HT-29 (cell line): ENCODE data around the gene DDRGK1. TPM values are rescaled to one million over a fixed set of nuclear protein-coding genes. Genes with fewer than 3 reads are reported as not detected.

ENCODE experiments used
- DNase-seq: peaks from one replicate; pipeline ENCODE4 v3.0.0-alpha.2; 2015; ENCODE audit warnings: low spot score
- total RNA-seq: library from RNA; depleted of rRNA; stranded (reverse); fragments of >200 nt; shearing (Covaris generic); gene quantifications from 2 replicates; pipeline ENCODE4 v1.2.3, GENCODE V29; 2014

DDRGK1 gene
- total RNA-seq, 1 experiment from 2014 or later = 55.5 TPM

DNA sequence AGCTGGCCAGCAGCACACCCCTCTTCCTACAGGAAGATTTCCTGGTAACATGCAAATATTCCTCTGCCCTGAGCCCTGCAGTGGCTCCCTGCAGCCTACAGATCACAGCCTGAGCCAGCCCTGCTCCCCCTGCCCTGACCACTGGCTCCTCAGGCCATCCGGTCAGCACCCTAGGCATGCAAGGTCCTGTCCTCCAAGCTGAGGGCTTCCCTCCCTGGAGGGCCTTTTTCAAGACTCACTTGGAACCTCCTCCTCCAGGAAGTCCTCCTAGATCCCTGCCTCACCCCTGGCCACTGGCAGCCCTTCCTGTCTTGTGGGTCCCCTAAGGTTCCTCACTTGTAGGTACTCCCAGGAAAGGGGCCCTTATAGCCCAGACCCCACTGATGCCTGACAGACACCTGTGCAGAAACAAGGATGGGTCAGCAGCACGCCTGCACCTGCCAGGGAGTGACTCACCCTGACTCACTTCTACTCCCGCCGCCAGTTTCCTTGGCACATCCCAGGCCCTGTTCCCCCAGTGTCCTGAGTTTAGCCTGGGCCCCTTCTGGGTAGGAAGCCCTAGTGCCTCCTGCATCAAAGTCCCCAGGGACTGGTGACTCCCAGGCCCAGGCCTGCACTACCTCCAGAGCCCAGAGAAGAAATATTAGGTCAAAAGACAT is 31.3 kb upstream of the DDRGK1 start:
- peak; percentile 51 for DNase-seq

DNA sequence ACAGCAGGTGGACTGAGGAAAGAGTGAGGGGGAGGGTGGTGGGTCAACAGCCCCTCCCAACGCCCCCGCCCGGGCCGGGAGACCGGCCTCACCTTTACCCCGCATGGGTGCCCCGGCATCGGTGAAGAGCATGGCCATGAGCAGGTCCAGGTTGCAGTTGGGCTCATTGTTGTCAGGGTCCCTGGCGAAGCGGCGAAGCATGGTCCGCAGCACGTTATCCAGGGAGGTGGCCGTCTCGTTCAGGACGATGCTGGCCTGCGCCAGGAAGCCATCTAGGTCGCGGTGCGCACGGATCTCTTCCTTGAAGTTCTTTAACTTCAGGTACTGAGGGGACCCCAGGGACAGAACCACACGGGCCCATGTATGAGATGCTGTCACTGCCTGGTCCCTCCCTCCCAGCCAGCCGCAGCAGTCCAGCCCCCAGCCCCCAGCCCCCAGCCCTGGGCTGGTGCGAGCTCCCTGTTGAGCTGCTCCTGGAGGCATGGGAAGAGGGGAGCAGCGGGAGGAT is 29.6 kb upstream of the DDRGK1 start:
- no peak for DNase-seq

DNA sequence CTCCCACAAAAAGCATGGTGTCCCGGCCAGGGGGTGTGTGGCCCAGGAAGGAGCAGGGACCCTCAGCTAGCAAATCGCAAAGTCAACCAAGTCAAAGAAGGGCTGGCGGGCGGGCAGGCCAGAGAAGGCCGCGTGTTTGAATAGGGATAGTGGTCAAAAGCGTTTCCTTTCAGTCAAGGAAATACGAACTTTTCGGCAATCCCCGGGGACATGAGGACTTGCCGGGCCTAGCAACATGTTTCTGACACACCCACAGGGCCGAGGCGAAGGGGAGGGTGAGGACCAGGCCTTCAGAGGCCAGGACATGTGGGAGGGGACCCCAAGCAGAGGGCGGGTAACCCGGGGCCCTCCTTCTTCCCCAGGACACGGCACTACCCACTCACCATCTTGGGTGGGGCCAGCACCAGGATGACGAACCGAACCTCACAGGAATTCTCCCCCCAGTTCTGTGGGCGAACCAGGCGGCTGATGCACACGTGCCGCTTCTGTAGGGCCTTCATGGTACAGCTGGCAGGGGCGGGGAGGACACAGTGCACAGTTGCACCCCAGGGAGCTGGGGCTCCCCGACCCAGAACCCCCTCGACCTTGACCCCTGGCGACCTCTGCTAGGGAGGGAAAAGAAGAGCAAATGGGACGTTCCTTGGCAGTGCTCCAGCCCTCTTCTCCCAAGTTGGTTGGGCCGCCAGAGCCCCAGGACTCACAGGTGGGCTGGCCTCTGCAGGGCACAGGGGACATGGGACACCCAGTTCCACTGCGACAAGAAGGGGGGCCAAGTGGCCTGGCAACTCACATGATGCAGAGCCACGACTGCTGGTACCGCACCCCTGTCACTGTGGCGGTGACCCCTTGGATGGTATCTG is 28.9 kb upstream of the DDRGK1 start:
- DNase-seq = no peak

DNA sequence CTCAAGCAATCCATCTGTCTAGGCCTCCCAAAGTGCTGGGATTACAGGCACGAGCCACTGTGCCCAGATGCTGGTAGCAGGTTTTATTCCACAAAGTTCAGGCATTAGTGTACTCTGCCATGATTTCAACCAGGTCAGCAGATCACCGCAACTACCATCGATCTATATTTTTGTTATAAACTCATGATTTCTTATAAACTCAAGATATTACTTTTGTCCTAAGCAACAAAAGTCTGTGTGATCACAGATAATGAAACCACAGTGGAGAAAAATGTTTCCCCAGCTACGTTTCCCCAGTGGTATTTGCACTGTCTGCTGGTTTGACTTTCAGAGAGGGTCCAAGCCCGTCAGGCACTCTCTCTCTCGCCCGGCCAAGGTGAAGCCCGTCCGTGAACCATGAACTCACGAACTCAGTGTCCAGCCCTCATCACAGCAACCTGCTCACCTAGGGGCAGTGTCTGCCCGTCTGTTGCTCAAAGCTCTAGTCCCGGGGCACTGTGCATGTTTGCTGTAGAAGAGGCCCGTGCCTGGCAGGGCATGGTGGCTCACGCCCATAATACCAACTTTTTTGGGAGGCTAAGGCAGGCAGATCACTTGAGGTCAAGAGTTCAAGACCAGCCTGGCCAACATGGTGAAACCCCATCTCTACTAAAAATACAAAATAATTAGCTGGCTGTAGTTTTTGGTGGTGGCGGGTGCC is 27.6 kb upstream of the DDRGK1 start:
- DNase-seq = no peak

DNA sequence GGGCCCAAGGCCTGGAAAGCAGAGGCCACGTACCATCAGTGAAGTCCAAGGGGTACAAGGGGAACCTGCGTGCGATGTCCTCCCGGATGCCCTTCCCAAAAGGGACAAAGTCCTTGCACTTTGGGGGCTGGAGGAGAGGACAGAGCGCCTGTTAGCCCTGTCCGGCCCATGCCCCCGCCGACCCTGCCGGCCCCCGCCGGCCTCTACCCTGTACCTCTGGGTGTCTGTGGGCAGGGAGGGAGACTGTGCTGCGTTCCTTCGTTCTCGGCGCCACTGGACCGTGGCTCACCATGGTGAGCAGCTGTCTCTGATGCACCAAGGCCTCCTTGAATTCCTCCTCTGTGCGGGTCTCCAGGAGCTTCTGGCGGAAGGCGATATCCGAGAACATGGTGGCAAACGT is 26.6 kb upstream of the DDRGK1 start:
- DNase-seq = no peak

DNA sequence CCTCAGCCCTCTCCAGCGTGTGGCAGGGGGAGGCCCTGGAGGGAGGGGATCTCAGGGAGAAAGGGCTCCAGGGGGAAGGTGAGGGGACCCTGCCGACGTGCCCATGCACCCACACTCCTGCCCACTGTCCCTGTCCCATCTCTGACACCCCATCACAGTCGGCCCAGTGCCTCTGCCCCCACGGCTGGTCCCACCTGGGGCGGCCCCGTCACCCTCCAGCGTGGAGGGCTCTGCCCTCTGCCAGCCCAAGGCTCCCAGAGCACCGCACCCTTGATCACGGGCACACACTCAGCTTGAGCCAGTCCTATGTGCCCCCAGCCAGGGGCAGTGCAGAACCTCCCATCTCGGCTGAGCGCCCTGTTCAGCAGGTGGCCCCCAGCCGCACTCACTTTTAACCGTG is 25.3 kb upstream of the DDRGK1 start:
- DNase-seq = no peak

DNA sequence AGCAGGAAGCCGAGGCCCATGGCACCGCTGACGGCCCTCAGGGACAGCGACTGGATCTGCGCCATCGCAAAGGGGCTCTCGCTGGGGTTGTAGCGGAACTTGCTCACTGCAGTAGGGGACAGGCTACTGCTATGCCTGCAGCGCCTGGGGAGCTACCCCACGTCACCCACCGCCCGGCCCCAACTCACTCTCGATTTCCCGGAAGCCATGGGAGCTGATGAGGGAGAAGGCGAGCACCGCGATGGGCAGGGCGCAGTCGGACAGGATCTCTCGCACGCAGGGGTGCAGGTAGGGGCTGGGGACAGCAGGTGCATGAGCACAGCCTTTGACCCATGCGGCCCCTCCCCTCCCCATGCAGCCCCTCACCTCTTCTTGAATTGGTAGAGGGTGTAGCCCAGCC is 24.7 kb upstream of the DDRGK1 start:
- no peak for DNase-seq

DNA sequence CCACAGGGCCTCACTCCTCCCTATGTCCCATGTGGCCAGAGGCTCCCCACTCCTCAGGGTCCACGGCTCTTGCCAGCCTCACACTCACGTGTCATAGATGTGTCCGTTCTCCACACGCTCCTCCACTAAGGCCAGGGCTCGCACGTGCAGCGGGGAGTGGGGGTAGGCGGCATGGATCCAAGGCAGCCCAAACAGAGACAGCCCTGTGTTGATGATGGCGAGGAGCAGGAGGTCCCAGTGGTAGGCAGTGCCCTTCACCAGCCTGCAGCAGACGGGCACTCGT is 24.2 kb upstream of the DDRGK1 start:
- no peak for DNase-seq

DNA sequence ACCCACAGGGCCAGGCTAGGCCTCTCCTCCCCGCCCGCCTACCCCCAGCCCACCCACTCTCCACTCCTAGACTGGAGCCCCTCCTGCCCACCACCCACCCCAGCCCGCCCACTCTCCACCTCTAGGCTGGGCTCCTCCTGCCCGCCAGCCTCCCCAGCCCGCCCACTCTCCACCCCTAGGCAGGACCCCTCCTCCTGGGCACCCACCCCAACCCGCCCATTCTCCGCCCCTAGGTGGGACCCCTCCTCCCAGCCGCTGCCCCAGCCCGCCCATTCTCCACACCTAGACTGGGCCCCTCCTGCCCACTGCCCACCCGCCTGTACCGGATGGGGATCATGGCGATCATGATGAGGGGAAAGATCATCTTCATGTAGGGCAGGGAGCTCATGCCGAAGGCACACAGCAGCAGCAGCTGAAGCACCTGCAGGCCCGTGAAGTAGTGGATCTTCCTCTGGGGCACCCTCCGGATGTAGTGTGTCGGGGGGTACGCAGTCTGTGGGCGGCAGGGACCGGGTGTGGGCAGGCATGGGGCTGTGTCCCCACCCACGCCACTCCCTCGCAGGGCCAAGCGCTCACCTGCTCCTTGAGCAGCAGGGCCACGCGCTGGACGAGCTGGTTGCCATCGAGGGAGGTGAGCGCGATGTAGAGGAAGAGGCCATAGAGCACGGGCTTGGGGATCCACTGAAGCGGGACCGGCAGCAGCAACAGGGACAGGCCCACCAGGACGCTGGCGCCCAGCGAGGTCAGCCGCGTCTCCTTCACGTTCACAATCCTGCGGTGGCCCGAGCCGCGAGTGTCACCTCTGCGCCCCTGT is 23.7 kb upstream of the DDRGK1 start:
- DNase-seq = no peak

DNA sequence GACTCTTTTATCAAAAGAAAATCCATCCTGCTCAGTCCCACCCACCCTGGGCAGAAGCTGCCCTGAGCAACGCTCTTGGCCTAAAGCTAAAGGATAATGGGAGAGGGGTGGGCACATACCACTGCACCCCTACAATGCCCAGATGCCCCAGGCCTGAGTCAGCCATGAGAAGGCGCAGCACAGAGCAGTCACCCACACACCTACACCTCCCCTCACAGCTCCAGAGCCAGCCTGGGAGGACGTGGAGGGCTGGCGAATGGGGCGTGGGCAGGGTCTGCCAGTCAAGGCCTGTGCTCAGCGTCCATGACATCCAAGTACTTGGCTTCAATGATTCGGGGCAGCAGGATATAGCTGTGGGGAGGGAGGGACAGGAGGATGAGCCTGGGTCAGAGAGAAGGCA is 23.0 kb upstream of the DDRGK1 start:
- DNase-seq = peak; percentile 49

DNA sequence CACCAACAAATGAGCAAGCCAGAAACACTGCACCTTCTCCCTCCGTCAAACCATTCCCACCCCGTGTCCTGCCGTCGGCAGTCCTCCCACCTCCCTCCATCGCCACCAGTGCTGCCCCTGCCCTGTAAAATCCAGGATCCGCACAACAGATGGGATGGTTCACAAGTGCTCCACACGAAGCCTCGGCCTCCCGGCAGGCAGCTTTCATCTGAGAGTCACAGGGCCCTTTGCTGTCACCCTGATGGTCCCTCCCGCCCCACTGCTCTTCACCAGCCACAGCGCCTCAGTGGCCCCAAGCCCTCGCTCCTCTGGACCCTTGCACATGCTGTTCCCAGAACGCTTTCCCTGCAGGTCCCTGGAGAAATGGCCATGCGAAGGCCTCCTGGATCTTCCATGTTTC is 22.4 kb upstream of the DDRGK1 start:
- no peak for DNase-seq

DNA sequence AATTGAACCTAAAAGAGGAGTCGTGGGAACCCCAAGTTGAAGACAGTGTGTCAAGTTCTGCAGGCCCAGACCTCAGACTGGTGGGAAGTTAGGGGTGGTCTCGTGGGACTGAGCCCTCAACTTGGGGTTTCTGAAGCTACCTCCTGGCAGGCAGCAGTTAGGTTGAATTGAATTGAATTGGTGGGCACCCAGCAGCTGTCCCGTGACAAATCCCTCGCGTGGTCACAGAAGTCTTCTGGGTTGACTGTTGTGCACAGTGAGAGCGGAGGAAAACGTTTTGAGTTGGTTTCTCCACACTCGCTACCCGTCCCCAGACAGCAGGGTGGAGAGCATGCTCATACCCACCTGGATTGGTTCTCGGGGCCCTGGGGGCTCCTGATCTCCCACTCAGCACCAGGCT is 21.6 kb upstream of the DDRGK1 start:
- no peak for DNase-seq

DNA sequence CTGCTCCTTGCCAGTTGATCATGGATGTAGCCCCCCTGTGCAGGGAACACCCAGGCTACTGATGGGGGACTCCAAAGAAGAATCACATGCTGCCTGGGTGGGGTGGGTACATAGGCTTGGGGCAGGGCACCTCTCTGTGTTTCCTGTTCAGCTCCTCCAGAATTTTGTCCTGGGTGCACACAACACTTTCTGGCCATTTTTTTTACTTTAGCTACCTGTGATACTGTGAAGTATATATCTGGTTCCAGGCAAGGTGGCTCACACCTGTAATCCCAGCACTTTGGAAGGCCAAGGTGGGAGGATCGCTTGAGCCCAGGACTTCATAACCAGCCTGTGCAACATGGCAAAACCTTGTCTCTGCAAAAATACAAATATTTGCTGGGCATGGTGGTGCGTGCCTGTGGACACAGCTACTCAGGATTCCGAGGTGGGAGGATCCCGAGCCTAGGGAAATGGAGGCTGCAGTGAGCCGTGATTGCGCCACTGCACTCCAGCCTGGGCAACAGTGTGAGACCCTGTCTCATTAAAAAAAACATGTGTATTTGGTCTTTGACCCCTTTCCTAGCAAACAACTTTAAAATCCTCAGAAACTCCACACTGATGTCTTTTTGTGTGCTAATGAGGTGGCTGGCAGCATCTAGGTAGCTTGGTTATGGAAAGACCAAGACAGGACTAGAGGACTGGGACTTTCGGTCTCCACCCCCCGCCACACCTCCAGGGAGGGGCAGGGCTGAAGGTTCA is 20.4 kb upstream of the DDRGK1 start:
- DNase-seq = no peak

DNA sequence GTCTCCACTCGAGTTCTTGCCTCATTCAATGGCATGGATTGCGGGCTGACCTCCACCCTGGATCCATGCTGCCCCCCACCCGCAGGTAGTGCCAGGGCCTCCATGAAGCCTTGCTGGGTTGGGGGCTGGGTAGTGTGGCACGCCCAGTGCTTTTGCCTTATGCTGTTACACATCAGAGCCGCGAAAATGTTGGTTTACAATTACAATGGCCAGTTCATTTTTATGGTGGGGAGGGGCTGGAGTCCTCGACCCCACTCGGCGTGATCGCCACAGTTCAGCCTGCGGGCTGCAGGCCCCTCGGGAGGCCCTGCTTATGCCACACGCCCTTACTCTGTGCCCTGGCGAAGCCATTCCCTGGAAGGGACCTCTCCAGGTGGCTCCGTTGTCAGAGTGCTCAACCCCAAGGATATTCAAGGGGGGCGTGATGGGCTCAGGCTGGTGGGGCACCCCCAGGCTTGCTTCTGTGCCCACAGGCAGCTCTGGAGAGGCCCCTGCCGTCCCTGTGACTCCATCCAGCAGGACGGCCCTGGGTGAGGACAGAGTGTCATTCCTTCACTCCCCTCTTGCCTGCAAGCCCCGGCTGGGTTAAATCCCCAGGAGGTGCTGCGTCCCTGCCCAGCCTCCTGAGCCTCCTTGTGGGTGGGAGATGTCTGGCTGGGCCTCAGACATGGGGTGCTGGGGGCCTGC is 19.7 kb upstream of the DDRGK1 start:
- DNase-seq = no peak

DNA sequence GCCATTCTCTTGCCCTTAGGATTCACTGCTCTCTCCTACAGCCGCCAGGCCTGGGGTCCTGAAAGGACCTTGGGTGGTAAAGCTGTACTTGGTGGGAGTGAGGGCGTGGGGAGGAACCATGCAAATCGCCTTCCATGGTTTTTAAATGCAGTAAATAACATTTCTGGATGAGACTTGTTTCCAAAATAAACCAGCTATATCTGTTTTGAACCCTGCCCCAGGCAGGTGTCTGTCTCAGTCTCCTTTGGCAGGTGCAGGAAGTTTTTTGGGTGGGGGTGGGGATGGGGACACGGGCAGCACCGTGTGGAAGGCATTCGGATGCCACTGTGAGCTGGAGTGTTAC is 19.1 kb upstream of the DDRGK1 start:
- no peak for DNase-seq

DNA sequence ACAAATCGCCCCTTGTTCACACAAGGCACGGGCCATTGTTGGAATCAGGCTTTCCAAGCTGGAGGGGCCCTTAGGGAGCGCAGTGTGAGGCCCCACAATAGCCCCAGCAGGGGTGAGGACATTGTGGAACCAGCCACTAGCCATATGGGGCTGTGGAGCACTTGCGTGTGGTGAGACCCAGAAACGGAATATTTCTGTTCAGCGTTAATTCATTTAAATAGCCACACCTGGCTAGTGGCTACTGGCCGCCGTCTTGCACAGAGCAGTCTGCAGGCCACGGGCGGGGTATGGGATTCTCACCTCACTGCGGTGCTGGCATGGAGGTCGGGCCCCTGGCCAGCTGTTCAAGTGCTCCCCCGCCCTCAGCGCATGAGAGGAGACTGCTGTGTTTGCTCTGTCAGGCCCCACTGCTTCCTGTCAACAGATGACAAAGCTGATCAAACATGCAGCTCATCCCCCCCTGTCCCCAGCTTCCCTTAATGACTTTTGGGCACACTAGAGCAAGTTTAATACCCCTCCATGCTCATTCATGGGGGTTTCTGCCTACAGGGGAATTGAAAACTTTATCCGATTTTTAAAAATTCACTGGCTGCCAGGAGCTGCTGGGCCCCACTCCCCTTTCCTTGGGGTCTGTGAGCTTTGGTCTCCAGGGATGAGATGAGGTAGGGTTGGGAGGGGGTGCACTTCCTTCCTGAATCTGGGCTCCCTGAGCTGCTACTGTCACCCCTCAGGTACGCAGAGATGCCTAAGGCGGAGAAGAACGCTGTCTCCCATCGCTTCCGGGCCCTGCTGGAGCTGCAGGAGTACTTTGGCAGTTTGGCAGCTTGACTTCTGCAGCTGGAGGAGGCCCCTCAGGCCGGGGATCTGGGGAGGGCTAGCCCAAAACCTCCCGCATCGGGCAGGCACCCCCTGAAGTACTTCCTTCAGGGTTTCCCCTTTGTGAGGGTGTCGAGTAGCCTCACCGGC is 18.4 kb upstream of the DDRGK1 start:
- no peak for DNase-seq

DNA sequence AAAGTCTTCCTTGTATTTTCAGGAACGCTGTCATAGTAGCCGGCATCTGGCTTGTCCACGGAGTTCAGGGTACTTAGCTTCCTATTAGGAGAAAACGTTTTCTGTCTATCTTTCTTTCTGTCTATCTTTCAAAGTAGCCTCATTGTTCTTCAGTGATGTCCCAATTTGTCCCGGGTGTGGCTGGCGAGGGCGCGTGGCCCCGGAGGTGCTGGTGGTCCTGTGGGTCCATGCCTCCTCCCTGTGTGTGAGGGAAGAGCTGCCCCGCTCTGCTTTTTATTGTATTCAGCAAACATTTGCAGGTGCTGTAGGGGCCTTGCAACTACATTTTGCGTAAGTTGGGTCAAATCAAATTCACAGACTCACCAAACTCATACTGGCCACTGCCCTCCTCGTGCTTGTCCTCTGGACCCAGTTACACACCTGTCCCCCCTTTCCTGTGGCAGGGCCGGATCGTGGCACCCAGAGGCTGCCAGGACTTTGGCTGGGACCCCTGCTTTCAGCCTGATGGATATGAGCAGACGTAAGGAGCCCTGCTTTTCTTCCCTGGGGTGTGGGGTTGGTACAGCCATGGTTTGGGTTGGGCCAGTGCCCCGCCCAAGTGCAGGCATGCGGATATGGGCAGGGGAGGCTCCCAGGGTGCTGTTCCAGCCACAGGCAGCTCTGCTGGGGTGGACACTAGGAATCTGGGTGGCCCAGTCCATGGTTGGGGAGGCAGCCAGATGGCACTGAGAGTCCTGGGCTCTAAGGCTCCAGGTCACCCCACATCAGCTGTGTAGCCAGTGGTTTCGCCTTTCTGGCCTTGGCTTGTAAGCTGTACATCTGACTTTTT is 17.1 kb upstream of the DDRGK1 start:
- peak; percentile 48 for DNase-seq

DNA sequence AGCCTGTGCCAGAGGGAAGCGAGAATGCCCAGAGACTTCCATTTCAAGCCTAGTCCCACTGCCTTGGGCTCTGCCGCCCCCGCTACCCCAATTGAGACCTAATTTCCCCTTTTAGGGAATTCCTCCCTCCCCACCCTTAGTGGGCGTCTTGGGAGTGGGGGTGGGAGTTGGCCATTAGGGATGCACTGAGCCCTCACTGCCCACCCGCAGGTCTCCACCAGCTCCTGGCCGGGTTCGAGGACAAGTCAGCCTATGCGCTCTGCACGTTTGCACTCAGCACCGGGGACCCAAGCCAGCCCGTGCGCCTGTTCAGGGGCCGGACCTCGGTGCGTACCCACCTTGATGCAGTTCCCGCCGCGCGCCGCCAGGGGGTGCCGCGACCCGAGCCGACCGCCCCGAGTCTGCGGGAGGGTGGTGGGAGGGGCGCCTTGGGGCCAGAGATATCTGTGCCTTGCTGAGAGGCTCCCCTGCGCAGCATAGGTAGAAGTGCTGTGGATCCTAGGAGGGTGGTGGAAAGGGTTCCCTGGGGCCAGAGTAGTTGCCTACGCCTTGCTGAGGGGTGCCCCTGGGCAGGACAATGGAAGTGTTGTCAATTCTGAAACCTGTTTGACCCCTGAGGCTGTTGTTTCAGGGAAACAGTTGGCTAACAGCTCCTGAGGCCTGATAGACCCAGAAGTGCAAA is 14.0 kb upstream of the DDRGK1 start:
- peak; percentile 48 for DNase-seq
